Cardiac muscle cell (in vitro differentiated cells and primary cell): ENCODE results near the gene ZNF787. TPM values are rescaled to one million over a fixed set of nuclear protein-coding genes. Genes with fewer than 3 reads are reported as not detected.

Experiments used
- DNase-seq, 2 donors: peaks; one replicate each; pipeline versions ENCODE4 v3.0.0 to v3.0.0-alpha.2; 2010 to 2017; ENCODE audit warnings: low read depth in 1 of 2, low spot score in 1 of 2
- H3K27ac ChIP-seq: fragments of 200-600 bp; sonication (generic); 2 replicates; pipeline ENCODE4 v1.5.1; 2016
- H3K27me3 ChIP-seq: fragments of 200-600 bp; sonication (generic); 2 replicates; pipeline ENCODE4 v1.6.0; 2016; ENCODE audit warnings: control low read depth
- H3K36me3 ChIP-seq: fragments of 200-600 bp; sonication (generic); 2 replicates; pipeline ENCODE4 v1.5.1; 2016; ENCODE audit warnings: control low read depth
- H3K4me1 ChIP-seq: fragments of 200-600 bp; sonication (generic); 2 replicates; pipeline ENCODE4 v1.8.1; 2017; ENCODE audit warnings: low read depth, mild to moderate bottlenecking, mixed run types
- H3K4me3 ChIP-seq: fragments of 200-600 bp; sonication (generic); 2 replicates; pipeline ENCODE4 v1.5.1; 2016; ENCODE audit warnings: mild to moderate bottlenecking
- H3K9me3 ChIP-seq: fragments of 200-600 bp; sonication (generic); 2 replicates; pipeline ENCODE4 v1.5.1; 2017; ENCODE audit warnings: low read depth, mild to moderate bottlenecking, control low read depth
- CTCF ChIP-seq: IDR thresholded peaks from 2 replicates; pipeline ENCODE4 v1.5.1; 2012; ENCODE audit warnings: low read depth, mild to moderate bottlenecking, low read length
- polyA plus RNA-seq: library from polyadenylated mRNA; unstranded; fragments of >200 nt; fragmentation: Nextera tagmentation; extraction: Ambion mirVana; gene quantifications from 2 replicates; pipeline ENCODE4 v1.2.1, GENCODE V29; 2016
- total RNA-seq: library from RNA; depleted of rRNA; stranded (reverse); fragments of >200 nt; gene quantifications from 2 replicates; pipeline ENCODE4 v1.2.3, GENCODE V29; 2016

The ZNF787 gene
- total and polyA plus RNA-seq, 2 experiments from 2014 or later, result 29.2 to 45.5 TPM

- TF ChIP-seq CTCF, result no peak
- Histone ChIP-seq H3K27me3 (no peaks in the 10 kb centered on the region), H3K4me3 (no peak overlapping the region), H3K4me1 (no peaks in the 10 kb centered on the region), H3K36me3 (no peaks in the 10 kb centered on the region), H3K27ac (no peak overlapping the region), H3K9me3 (no peaks in the 10 kb centered on the region)
- DNase-seq, result no peak
These were observed 41.5 kb downstream of the ZNF787 start for GRCh38 chr19:56079609-56080008.

- Histone ChIP-seq H3K36me3 (no peaks in the 10 kb centered on the region), H3K4me3 (no peak overlapping the region), H3K9me3 (no peaks in the 10 kb centered on the region), H3K27me3 (no peaks in the 10 kb centered on the region), H3K4me1 (no peaks in the 10 kb centered on the region), H3K27ac (no peak overlapping the region)
- peak; percentile 64 to 71 for DNase-seq
- TF ChIP-seq CTCF, result peak; percentile 90
These were observed 44.6 kb downstream of the ZNF787 start for GRCh38 chr19:56076498-56076897.

- no peak for DNase-seq
- peak; percentile 20 for TF ChIP-seq CTCF
- no peaks in the 10 kb centered on the region for H3K36me3 ChIP-seq
These were observed 49.9 kb downstream of the ZNF787 start for GRCh38 chr19:56071151-56071550.

GRCh38 chr19:56069642-56070041 is 51.5 kb downstream of the ZNF787 start:
- Histone ChIP-seq H3K36me3 (no peaks in the 10 kb centered on the region), H3K27ac (no peak overlapping the region), H3K4me1 (no peaks in the 10 kb centered on the region), H3K27me3 (no peaks in the 10 kb centered on the region), H3K9me3 (no peaks in the 10 kb centered on the region), H3K4me3 (no peak overlapping the region)
- no peak for TF ChIP-seq CTCF
- no peak for DNase-seq

More at GRCh38 chr19:56071151-56071550, 49.9 kb downstream of the ZNF787 start:
- Histone ChIP-seq H3K27ac (no peak overlapping the region), H3K4me1 (no peaks in the 10 kb centered on the region), H3K27me3 (no peaks in the 10 kb centered on the region), H3K4me3 (no peak overlapping the region), H3K9me3 (no peaks in the 10 kb centered on the region)

- no peak overlapping the region for H3K4me3 ChIP-seq
These were observed 54.7 kb downstream of the ZNF787 start for GRCh38 chr19:56066152-56067023.

More at GRCh38 chr19:56066152-56067023, 54.7 kb downstream of the ZNF787 start:
- H3K36me3 ChIP-seq, result no peaks in the 10 kb centered on the region
- H3K9me3 ChIP-seq, result no peaks in the 10 kb centered on the region
- no peaks in the 10 kb centered on the region for H3K27me3 ChIP-seq
- peak; percentile 56 to 70 for DNase-seq
- H3K27ac ChIP-seq, result no peak overlapping the region
- peak; percentile 91 for TF ChIP-seq CTCF
- H3K4me1 ChIP-seq, result no peaks in the 10 kb centered on the region
